HCT116 (cell line): ENCODE measurements around the gene PRSS35. TPM values are rescaled to one million over a fixed set of nuclear protein-coding genes. Genes with fewer than 3 reads are reported as not detected.

Experiments used
- ATAC-seq: fragments of 200-7000 bp; cut with Tn5 transposase; 2 replicates; pipeline ENCODE4 v1.9.1; 2020; ENCODE audit warnings: mild to moderate bottlenecking, moderate library complexity
- BruUV-seq: library from RNA; stranded (reverse); fragments of 400-500 nt; replicated peaks from 2 replicates; lab custom pipeline; 2021; lab: Mats Ljungman, UMichigan
- CTCF ChIA-PET: fragments of 300-600 bp; sonication (Branson Sonifier 250); formaldehyde crosslinking; loops from one replicate; lab custom pipeline; 2021; ENCODE audit warnings: antibody characterized with exemption; lab: Charles Lee
- POLR2A ChIA-PET: fragments of 300-600, 350-600 bp; sonication (Branson Sonifier 250); formaldehyde crosslinking; loops from one replicate; lab custom pipeline; 2021; ENCODE audit warnings: antibody characterized with exemption; lab: Charles Lee
- RAD21 ChIA-PET, 2 experiments: fragments of 300-600 bp; sonication (Branson Sonifier 250); formaldehyde crosslinking; loops; one replicate each; lab custom pipeline; 2023; ENCODE audit warnings: low total read pairs in 2 of 2; ENCODE audit not compliant: uncharacterized antibody in 2 of 2, unreplicated experiment in 2 of 2, low non-redundant PET in 1 of 2; lab: Charles Lee
- DNase-seq: peaks from one replicate; pipeline ENCODE4 v3.0.0-alpha.2; 2010; ENCODE audit warnings: low read depth, low spot score
- H2AFZ ChIP-seq: fragments of 200-600 bp; shearing (Covaris generic), sonication (generic); 2 replicates; pipeline ENCODE4 v1.6.1; 2017; ENCODE audit warnings: low read depth, mixed run types, mixed read lengths, antibody characterized with exemption, low read length; ENCODE audit not compliant: poor library complexity, severe bottlenecking
- H3K27ac ChIP-seq: 2 replicates; pipeline ENCODE4 v1.5.1; 2012; ENCODE audit warnings: low read depth, low read length
- H3K27me3 ChIP-seq: fragments of 200-600 bp; sonication (generic); 2 replicates; pipeline ENCODE4 v1.6.1; 2016; ENCODE audit warnings: mixed run types, low read length, mixed read lengths; ENCODE audit not compliant: insufficient read depth
- H3K36me3 ChIP-seq, 2 experiments: fragments of 200-500 bp in 1 of 2; fragments of 200-600 bp in 1 of 2; sonication (Bioruptor generic) in 1 of 2; sonication (generic) in 1 of 2; 2 replicates each; pipeline versions ENCODE4 v1.5.1 to v1.6.1; 2014 to 2016; ENCODE audit warnings: low read length in 2 of 2, inconsistent platforms in 1 of 2, mixed read lengths in 1 of 2, mixed run types in 1 of 2; ENCODE audit not compliant: insufficient read depth in 2 of 2, control insufficient read depth in 1 of 2
- H3K4me1 ChIP-seq, 2 experiments: fragments of 200-600 bp in 1 of 2; sonication (generic) in 1 of 2; 2 replicates each; pipeline versions ENCODE4 v1.5.1 to v1.6.1; 2012 to 2017; ENCODE audit warnings: low read length in 2 of 2, inconsistent platforms in 1 of 2, mild to moderate bottlenecking in 1 of 2, mixed read lengths in 1 of 2, mixed run types in 1 of 2, moderate library complexity in 1 of 2; ENCODE audit not compliant: insufficient read depth in 2 of 2, control insufficient read depth in 1 of 2
- H3K4me2 ChIP-seq: fragments of 200-600 bp; sonication (generic); 2 replicates; pipeline ENCODE4 v1.6.1; 2017; ENCODE audit warnings: mixed run types, low read length, mixed read lengths
- H3K4me3 ChIP-seq, 2 experiments: fragments of 200-600 bp in 1 of 2; sonication (generic) in 1 of 2; replicated peaks in 1 of 2; 2 replicates each; pipeline ENCODE4 v1.5.1; 2011 to 2016; ENCODE audit warnings: low read length in 2 of 2, control low read depth in 1 of 2, low read depth in 1 of 2, mild to moderate bottlenecking in 1 of 2, mixed read lengths in 1 of 2, mixed run types in 1 of 2
- H3K79me2 ChIP-seq: fragments of 200-600 bp; sonication (generic); 2 replicates; pipeline ENCODE4 v1.6.1; 2017; ENCODE audit warnings: mild to moderate bottlenecking, mixed run types, low read length, moderate library complexity, mixed read lengths; ENCODE audit not compliant: insufficient read depth
- H3K9ac ChIP-seq: fragments of 200-600 bp; sonication (generic); 2 replicates; pipeline ENCODE4 v1.6.1; 2016; ENCODE audit warnings: low read length, mixed read lengths
- H3K9me2 ChIP-seq: fragments of 200-600 bp; sonication (generic), shearing (Covaris generic); 2 replicates; pipeline ENCODE4 v1.6.1; 2017; ENCODE audit warnings: mixed run types, mild to moderate bottlenecking, moderate library complexity; ENCODE audit not compliant: insufficient read depth
- H3K9me3 ChIP-seq, 2 experiments: fragments of 200-500 bp in 1 of 2; fragments of 200-600 bp in 1 of 2; sonication (Bioruptor generic) in 1 of 2; sonication (generic) in 1 of 2; 2 replicates each; pipeline ENCODE4 v1.6.1; 2014 to 2017; ENCODE audit warnings: low read length in 2 of 2, mixed read lengths in 2 of 2, inconsistent platforms in 1 of 2, low read depth in 1 of 2, mild to moderate bottlenecking in 1 of 2, mixed run types in 1 of 2, moderate library complexity in 1 of 2; ENCODE audit not compliant: control insufficient read depth in 1 of 2, insufficient read depth in 1 of 2
- H4K20me1 ChIP-seq: fragments of 200-600 bp; sonication (generic), shearing (Covaris generic); 2 replicates; pipeline ENCODE4 v1.6.1; 2017; ENCODE audit warnings: mixed run types, mild to moderate bottlenecking, moderate library complexity; ENCODE audit not compliant: insufficient read depth
- EZH2 ChIP-seq: fragments of 200-600 bp; sonication (generic); IDR thresholded peaks from 2 replicates; pipeline ENCODE4 v1.6.1; 2017; ENCODE audit warnings: antibody characterized with exemption, mixed run types
- EZH2phosphoT487 ChIP-seq: fragments of 200-600 bp; IDR thresholded peaks from 2 replicates; pipeline ENCODE4 v1.6.1; 2018; ENCODE audit warnings: antibody characterized with exemption, borderline replicate concordance
- intact Hi-C: fragments of 100-400 bp; cut with micrococcal nuclease; formaldehyde crosslinking; loops from 2 replicates; pipeline ENCODE4 v1.10.0; 2022
- total RNA-seq: library from RNA; stranded (reverse); gene quantifications from one replicate; pipeline ENCODE4 v1.2.1, GENCODE V29; 2021; ENCODE audit not compliant: unreplicated experiment
- TF ChIP-seq, protein P1 (sequence below): IDR thresholded peaks from 2 replicates; pipeline ENCODE4 v1.6.1; 2012
- TF ChIP-seq, protein P2 (sequence below): IDR thresholded peaks from 2 replicates; pipeline ENCODE4 v1.6.1; 2012; ENCODE audit warnings: low read depth

The PRSS35 gene
- total RNA-seq, 1 experiment from 2014 or later: 0.37 TPM

DNA sequence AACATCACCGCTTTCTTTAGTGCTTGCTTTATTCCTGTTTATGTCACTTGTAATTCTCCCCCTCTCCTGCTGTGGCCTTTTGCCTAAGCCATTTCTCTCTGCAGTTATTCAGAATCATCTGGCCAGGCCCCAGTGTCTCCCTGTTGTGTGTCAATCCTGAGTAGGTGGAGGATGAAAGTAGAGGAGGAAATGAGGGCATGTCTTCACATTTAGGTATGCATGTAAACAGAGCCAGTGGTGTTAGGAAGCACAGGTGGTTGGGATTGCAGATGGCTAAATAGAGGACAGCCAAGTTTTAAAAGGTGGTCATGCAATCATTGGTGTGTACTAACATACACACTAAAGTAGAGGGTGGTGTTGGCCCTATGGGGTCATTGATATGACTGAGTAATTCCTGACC lies 5.2 kb downstream of the PRSS35 start:
- intact Hi-C loops: no loop called here

More for the DNA sequence above, 5.2 kb downstream of the PRSS35 start:
- Histone ChIP-seq H3K4me1 (peaks cover 0 to 5% of the 10 kb centered on the region in 2 experiments; a peak in 1 of 4 replicates), H3K27ac (no peak overlapping the region), H4K20me1 (no peaks in the 10 kb centered on the region), H3K79me2 (no peaks in the 10 kb centered on the region), H3K9ac (no peak overlapping the region), H3K27me3 (no peaks in the 10 kb centered on the region)
- no peak for TF ChIP-seq EZH2phosphoT487
- TF ChIP-seq, protein P1, sequence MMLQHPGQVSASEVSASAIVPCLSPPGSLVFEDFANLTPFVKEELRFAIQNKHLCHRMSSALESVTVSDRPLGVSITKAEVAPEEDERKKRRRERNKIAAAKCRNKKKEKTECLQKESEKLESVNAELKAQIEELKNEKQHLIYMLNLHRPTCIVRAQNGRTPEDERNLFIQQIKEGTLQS: no peak
- TF ChIP-seq, protein P2, sequence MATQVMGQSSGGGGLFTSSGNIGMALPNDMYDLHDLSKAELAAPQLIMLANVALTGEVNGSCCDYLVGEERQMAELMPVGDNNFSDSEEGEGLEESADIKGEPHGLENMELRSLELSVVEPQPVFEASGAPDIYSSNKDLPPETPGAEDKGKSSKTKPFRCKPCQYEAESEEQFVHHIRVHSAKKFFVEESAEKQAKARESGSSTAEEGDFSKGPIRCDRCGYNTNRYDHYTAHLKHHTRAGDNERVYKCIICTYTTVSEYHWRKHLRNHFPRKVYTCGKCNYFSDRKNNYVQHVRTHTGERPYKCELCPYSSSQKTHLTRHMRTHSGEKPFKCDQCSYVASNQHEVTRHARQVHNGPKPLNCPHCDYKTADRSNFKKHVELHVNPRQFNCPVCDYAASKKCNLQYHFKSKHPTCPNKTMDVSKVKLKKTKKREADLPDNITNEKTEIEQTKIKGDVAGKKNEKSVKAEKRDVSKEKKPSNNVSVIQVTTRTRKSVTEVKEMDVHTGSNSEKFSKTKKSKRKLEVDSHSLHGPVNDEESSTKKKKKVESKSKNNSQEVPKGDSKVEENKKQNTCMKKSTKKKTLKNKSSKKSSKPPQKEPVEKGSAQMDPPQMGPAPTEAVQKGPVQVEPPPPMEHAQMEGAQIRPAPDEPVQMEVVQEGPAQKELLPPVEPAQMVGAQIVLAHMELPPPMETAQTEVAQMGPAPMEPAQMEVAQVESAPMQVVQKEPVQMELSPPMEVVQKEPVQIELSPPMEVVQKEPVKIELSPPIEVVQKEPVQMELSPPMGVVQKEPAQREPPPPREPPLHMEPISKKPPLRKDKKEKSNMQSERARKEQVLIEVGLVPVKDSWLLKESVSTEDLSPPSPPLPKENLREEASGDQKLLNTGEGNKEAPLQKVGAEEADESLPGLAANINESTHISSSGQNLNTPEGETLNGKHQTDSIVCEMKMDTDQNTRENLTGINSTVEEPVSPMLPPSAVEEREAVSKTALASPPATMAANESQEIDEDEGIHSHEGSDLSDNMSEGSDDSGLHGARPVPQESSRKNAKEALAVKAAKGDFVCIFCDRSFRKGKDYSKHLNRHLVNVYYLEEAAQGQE: no peak
- TF ChIP-seq EZH2: no peak
- TF ChIP-seq, all 23 proteins: peak for 0
- ATAC-seq: no peak
- no peaks in the 10 kb centered on the region for H3K9me3 ChIP-seq
- no peak for DNase-seq
- RAD21 ChIA-PET: no interaction called here
- H3K4me2 ChIP-seq: no peak overlapping the region
- POLR2A ChIA-PET: no interaction called here
- H3K36me3 ChIP-seq: no peaks in the 10 kb centered on the region
- no peak overlapping the region for H2AFZ ChIP-seq
- CTCF ChIA-PET: no interaction called here
- no peak overlapping the region for H3K4me3 ChIP-seq
- BruUV-seq: no TSS peak
- H3K9me2 ChIP-seq: no peaks in the 10 kb centered on the region
